Left cardiac atrium (tissue), 4 donors: ENCODE measurements around the gene LGI1. TPM values are rescaled to one million over a fixed set of nuclear protein-coding genes. Genes with fewer than 3 reads are reported as not detected.

ENCODE experiments used
- ATAC-seq, 2 donors: fragments of 200-7000 bp; cut with Tn5 transposase; one replicate each; pipeline ENCODE4 v1.9.1; 2020; ENCODE audit warnings: mild to moderate bottlenecking in 2 of 2, moderate library complexity in 2 of 2
- DNase-seq: peaks from one replicate; pipeline ENCODE4 v3.0.0-alpha.2; 2020
- intact Hi-C, 2 donors: fragments of 100-400 bp; cut with DNase I; formaldehyde crosslinking; loops; one replicate each; pipeline versions ENCODE4 v1.14.1 to v1.15.1; 2022 to 2023
- total RNA-seq, 2 donors: library from RNA; stranded (reverse); fragmentation: NEBNext Ultra II Directional; extraction: Animal tissue kit (Norgen Biotek cat#: 25700); gene quantifications; one replicate each; pipeline ENCODE4 v1.2.1, GENCODE V29; 2021
- donor health status: DM: no; HTN: yes; CAD: no.
- donor health status: DM: no; HTN: yes; CAD: no; lungs with severe emphysema.
- donor health status: DM: yes; HTN: yes; CAD: no.
- donor health status: Dilated cardiomyopathy.

The LGI1 gene
- total RNA-seq, 2 donors from 2014 or later: 0.27 TPM; not detected in 1

DNA sequence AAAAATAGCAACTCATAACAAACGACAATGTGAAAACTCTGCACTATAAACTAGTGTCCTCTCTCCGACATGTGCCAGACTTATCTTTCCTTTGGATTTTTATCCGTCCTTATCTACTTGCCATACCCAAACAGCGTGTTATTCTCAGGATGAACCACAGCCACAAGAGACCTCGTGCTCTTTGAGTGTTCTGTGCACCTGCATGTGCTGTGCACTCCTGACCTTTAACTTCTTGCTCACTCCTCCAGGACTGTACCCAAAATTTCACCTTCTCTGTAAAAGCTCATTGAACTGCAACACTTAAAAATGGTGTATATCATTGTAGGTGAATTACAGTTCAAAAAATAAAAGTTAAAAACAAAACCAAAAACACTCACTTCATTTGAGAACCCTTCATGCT is 78.0 kb downstream of the LGI1 start:
- ATAC-seq: no peak
- intact Hi-C loops: no loop called here
- DNase-seq: no peak

DNA sequence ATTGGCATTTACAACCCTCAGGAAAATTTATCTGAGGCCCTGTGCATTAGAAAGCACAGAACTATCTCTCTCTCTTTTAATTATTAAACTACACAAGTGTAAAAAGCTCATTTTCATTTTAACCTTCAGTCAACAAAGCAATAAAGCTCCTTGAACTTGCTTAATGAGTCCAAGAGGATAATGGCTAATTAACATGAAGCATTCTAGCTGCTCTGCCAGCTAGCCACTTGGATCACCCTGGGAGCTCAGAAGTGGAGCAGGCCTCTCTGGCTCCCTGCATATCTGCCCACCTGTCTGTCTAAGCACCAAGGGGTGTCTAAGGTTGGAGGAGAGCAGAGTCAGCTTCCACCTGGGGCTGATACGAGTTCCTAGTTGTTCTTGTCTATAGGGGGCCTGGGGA is 80.1 kb downstream of the LGI1 start:
- ATAC-seq: no peak
- no peak for DNase-seq
- intact Hi-C loops: no loop called here

DNA sequence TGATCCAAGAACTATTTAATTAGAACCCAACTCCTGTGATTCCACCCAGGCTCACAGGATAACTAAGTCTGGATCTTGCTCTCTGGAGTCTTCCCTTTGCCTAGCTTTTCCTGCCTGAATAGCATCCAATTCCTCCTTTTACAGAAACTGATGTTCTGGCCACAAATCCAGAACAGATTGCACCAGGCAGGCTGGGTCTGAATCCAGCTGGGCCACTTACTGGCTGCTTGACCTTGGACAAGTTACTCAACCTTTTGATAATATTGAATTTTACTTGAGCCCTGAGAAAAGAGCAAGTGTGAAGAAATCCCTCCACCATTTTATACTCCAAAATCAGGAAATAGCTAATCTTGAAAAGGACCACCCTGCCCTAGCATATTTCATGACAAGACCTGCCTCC is 80.5 kb downstream of the LGI1 start:
- ATAC-seq: peak in 1 of 2 donors; percentile 65
- intact Hi-C loops: no loop called here
- no peak for DNase-seq

- ATAC-seq: no peak
- DNase-seq: no peak
- intact Hi-C loops: no loop called here
These were observed 84.2 kb downstream of the LGI1 start for GRCh38 chr10:93841961-93842360.

- intact Hi-C loops: no loop called here
- ATAC-seq (no peak), DNase-seq (no peak)
These were observed 87.4 kb downstream of the LGI1 start for GRCh38 chr10:93844979-93845626.

Other genes with a start within 250 kb of the LGI1 start
- gene FFAR4, start 191.3 kb upstream of the LGI1 start, total RNA-seq: 1 to 10 TPM in 1 of 2 donors, under 1 TPM in 1; 0.39 to 1.4 TPM
- gene RBP4, start 156.7 kb upstream of the LGI1 start, total RNA-seq: 100 to 1,000 TPM in 1 of 2 donors, 10 to 100 TPM in 1; 87.1 to 165 TPM
- not detected for gene PDE6C, start 145.4 kb upstream of the LGI1 start, total RNA-seq
- gene FRA10AC1, start 55.3 kb upstream of the LGI1 start, total RNA-seq: 10 to 100 TPM; 14.8 to 16.5 TPM
- gene SLC35G1, start 136.0 kb downstream of the LGI1 start, total RNA-seq: 1 to 10 TPM; 5.1 to 6.3 TPM
- 10 to 100 TPM; 15.2 to 25.7 TPM for gene PLCE1, start 236.0 kb downstream of the LGI1 start, total RNA-seq